HG03025 (cell line): ENCODE data around the gene GVQW3.

Source experiments
- ATAC-seq: cut with Tn5 transposase; IDR thresholded peaks from one replicate; pipeline ENCODE4 v1.9.1; 2021; ENCODE audit warnings: mild to moderate bottlenecking, moderate library complexity; ENCODE audit not compliant: unreplicated experiment, low FRiP score

The GVQW3 gene

DNA sequence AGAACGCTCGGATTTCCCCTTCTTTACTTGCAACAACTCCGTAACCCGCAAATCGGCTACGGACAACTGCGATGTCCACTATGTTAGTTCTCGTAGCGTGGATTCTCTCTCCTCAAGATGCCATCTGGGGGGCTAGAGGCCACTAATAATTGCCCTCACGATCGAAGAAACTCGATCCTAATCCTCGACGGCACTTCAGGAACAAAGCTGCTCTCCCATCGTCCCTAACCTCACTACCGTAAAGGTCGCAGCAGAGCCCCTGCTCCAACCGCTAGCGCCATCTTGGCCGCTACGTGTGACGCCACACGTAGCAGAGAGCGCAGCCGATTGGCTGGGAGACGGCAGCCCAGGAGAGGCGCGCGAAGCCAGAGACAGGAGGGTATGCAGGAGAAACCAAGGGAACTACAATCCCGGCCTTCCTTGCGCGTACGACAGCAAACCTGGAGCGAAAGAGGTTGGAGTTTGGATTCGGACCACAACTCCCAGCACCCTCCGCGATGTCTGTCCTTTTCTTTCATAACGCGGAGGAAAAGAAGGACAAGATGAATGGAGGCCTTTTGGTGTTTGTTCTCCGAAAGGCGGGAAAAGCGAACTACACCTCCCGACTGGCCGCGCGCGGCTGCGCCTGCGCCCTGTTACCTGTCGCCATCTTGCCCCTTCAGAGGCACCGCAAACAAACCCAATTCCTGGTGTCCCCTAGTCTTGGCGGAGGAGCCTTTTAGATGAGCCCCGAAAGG, 63.4 kb downstream of the GVQW3 start, which contains the start of gene EMSY:
Gene EMSY (plus strand): TSS at position 635 of the 737 bp plus-strand sequence. CDS start 1,921 bp downstream, outside the sequence.
- ATAC-seq, result peak; percentile 89

DNA sequence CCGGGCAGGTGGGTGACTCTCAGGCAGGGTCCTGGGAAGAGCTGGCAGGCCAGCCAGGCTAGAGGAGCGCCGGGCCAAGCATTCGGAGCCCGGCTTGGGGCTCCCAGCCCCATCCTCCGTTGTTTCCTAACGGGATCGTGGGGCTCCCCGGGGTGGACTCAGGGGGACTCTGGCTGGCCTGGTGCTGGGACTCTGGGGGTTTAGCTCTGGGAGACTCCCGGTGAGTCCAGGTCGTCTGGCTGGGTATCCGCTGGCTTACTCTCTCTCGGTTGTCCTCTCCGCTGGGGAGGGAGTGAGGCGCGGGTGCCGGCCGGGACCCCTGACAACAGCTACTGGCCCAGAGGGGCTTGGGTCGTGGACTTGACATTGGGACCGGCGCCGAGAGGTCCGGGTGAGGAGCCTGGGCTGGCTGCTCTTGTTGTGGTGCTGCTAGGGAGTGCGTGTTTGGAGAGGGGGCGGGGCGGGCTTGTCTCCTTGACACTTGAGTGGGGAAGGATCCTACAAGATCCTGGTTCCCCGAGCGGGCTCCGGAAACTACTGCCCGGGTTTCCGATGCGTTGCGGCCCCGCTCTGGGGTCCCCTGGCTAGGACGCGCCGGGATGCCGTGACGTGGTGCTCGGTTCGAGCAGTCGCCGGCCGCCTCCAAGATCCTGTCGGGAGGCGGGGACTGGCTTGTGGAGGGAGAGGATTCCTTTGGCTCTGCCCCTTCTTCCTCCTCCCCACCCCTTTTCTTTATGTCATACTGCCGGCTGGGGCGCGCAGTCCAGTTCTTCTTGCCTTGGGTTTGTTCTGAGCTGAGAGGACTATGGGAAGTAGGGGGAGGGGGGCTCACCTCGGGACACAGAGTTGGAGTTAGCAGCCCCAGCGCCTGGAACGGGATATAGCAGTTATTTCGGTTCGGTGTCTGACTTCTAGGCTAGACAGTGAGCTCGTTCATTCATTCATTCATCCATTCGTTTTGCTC, 64.3 kb downstream of the GVQW3 start:
- peak; percentile 23 for ATAC-seq

DNA sequence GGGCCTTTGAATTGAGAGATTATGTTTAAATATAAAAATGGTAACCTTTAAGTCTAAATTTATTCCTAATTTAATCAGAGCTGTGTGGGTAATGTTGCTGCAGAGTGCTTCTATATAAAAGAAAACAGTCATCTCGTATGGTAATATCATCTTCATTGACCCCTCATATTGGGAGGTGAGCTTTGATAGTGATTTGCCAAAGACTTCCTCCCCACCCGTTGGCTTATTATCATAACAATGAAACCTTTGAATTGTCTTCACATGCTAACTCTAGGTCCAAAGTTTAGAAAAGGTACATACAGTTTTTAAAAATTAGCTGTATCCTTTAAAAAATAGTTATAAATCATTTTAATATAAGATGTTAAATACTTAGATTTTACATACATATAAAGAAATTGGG, 67.4 kb downstream of the GVQW3 start:
- ATAC-seq, result no peak

DNA sequence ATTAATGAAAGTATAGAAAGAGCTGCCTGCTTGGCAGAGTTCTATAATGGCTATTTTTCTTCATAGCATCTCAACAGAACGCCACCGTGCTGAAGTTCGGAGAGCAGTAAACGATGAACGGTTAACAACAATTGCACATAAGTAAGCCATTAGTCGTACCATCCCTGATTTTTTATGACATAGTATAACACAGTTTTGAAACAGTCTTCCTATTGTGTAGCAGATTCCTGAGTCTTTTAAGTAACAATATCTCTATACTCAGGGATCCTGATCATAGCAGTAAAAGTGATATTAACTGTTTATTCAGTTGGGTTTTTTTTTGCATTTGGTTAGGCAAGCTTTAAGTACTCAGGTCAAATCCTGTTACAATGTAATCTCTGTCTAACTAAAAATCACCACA, 72.1 kb downstream of the GVQW3 start:
- ATAC-seq, result no peak

DNA sequence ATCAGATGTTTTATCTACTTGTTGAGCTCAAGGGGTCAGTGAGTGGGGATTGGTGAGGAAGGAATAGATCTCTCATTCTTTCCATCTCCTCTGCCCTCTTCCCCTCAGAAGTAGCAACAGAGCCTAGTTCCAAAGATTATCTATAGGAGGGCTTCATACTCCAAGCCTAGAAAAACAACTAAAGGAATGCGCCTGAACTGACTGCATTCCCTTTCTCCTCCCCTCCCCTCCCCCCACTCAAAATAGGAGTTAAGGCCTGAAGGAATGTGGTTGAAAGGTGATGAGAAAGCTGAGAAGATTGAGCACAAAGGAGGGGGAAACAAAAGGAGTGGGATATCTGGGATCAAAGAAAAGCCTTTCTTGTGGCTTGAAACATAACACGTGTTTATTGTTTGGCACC, 74.2 kb downstream of the GVQW3 start:
- no peak for ATAC-seq

DNA sequence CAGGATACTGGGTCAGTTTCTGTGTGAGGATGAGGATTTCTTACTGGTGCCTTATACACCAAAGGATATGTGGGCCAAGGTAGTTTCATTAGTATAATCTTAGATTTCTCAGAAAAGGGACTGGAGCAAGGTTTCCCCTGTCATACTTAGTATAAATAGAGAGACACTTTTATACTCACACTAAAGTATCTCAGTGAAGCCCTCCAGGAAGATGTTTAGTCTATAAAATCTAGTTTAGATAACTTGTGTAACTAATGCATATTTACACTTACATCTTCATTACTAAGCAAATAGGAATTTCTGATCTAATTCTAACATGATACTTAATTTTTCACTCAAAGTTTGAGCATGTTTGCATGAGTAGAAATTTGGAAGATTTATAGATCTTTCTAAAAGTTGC, 74.8 kb downstream of the GVQW3 start:
- no peak for ATAC-seq

DNA sequence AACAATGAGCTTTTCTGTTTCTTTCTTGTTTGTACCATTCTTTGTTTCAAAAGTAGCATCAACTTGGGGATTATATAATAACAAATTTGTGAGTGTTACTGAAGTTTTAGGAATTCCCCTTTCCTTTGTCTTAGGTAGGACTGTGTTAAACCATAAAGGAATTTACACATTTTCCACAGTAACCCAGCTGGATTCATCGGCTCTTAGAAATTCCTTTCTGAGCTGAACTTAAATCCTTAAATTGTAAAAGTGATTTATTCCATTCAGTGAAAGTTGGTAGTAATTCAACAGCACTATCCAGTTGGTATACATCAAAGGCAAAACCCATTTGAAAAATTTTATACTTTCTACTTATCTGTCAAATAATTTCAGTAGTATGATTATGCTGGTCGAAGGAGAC, 75.4 kb downstream of the GVQW3 start:
- no peak for ATAC-seq
